ENCODE measurements around the gene TFPI2.
"Not testable (repeated sequence)": the region's sequence is repeated elsewhere in the genome, so short reads cannot be mapped to it uniquely, and the experiment has no call there.

The TFPI2 gene

GRCh38 chr7:93890464-93891068 lies at the start of gene TFPI2:
TFPI2 (minus strand) TSS chr7:93890753; CDS start chr7:93890678, 75 bp downstream.
- no peak for DNase-seq

GRCh38 chr7:93938293-93938692 lies 47.7 kb upstream of the TFPI2 start:
- DNase-seq, result no peak

GRCh38 chr7:93937818-93938217 lies 47.3 kb upstream of the TFPI2 start:
- no peak for DNase-seq

- no peak for DNase-seq
Observed at GRCh38 chr7:93935102-93935501, 44.5 kb upstream of the TFPI2 start.

- no peak for DNase-seq
Observed at GRCh38 chr7:93933156-93933555, 42.6 kb upstream of the TFPI2 start.

GRCh38 chr7:93931655-93932054 lies 41.1 kb upstream of the TFPI2 start:
- no peak for DNase-seq

- no peak for DNase-seq
Observed at GRCh38 chr7:93927585-93927984, 37.0 kb upstream of the TFPI2 start.

- no peak for DNase-seq
Observed at GRCh38 chr7:93926800-93927199, 36.2 kb upstream of the TFPI2 start.

- DNase-seq, result no peak
Observed at GRCh38 chr7:93923942-93924341, 33.4 kb upstream of the TFPI2 start.

GRCh38 chr7:93923296-93923695 lies 32.7 kb upstream of the TFPI2 start:
- DNase-seq, result no peak

GRCh38 chr7:93921607-93922566 lies 31.3 kb upstream of the TFPI2 start, which contains the start of gene GNG11:
GNG11 (plus strand) TSS chr7:93921735; CDS start chr7:93922138, 403 bp downstream.
- peak; percentile 67 for DNase-seq

- DNase-seq, result no peak
Observed at GRCh38 chr7:93921186-93921585, 30.6 kb upstream of the TFPI2 start.

- DNase-seq, result no peak
Observed at GRCh38 chr7:93920496-93921182, 30.1 kb upstream of the TFPI2 start.

- not testable (repeated sequence) for DNase-seq
Observed at GRCh38 chr7:93916315-93916714, 25.8 kb upstream of the TFPI2 start.

- DNase-seq, result not testable (repeated sequence)
Observed at GRCh38 chr7:93915888-93916287, 25.3 kb upstream of the TFPI2 start.

- DNase-seq, result not testable (repeated sequence)
Observed at GRCh38 chr7:93915206-93915842, 24.8 kb upstream of the TFPI2 start.

- DNase-seq, result no peak
Observed at GRCh38 chr7:93914581-93915066, 24.1 kb upstream of the TFPI2 start.

- DNase-seq, result no peak
Observed at GRCh38 chr7:93913197-93913596, 22.6 kb upstream of the TFPI2 start.

- not testable (repeated sequence) for DNase-seq
Observed at GRCh38 chr7:93911661-93912060, 21.1 kb upstream of the TFPI2 start.

- not testable (repeated sequence) for DNase-seq
Observed at GRCh38 chr7:93911242-93911641, 20.7 kb upstream of the TFPI2 start.

GRCh38 chr7:93910076-93910994 lies 19.8 kb upstream of the TFPI2 start:
- DNase-seq, result no peak

- no peak for DNase-seq
Observed at GRCh38 chr7:93906267-93906666, 15.7 kb upstream of the TFPI2 start, which contains the start of gene GNGT1. GNGT1 (plus strand) TSS chr7:93906567; CDS start chr7:93906747, 180 bp downstream.

Measured in OCI-M1 (cell line).